HUDEP-2 (cell line): ENCODE data around the gene PPP1R17.
A peak's percentile ranks its signal among the peaks of the same experiment; 100 is the strongest.

Experiments used
- DNase-seq, 76 experiments: peaks; one replicate each; lab custom pipeline; 2025; ENCODE audit not compliant: unreplicated experiment in 76 of 76; lab: John Stamatoyannopoulos, UW

Gene PPP1R17

GRCh38 chr7:31687024-31687748 lies at the start of gene PPP1R17:
PPP1R17 (plus strand) TSS chr7:31687215; CDS start chr7:31692442, 5,227 bp downstream.
- DNase-seq: no peak

GRCh38 chr7:31640381-31640780 lies 46.6 kb upstream of the PPP1R17 start:
- no peak for DNase-seq

GRCh38 chr7:31642681-31643115 lies 44.3 kb upstream of the PPP1R17 start:
- DNase-seq: no peak

- DNase-seq: no peak
Measured at GRCh38 chr7:31646942-31647341, 40.1 kb upstream of the PPP1R17 start.

- DNase-seq: no peak
Measured at GRCh38 chr7:31647511-31647910, 39.5 kb upstream of the PPP1R17 start.

- no peak for DNase-seq
Measured at GRCh38 chr7:31648288-31648687, 38.7 kb upstream of the PPP1R17 start.

GRCh38 chr7:31648880-31649279 lies 38.1 kb upstream of the PPP1R17 start:
- DNase-seq: no peak

GRCh38 chr7:31651234-31652062 lies 35.6 kb upstream of the PPP1R17 start:
- DNase-seq: no peak

- no peak for DNase-seq
Measured at GRCh38 chr7:31652063-31652326, 35.0 kb upstream of the PPP1R17 start.

GRCh38 chr7:31663072-31663471 lies 23.9 kb upstream of the PPP1R17 start:
- DNase-seq: peak in 1 of 76 experiments; percentile 2

- DNase-seq: no peak
Measured at GRCh38 chr7:31664890-31665289, 22.1 kb upstream of the PPP1R17 start.

- DNase-seq: no peak
Measured at GRCh38 chr7:31665546-31665945, 21.5 kb upstream of the PPP1R17 start.

- DNase-seq: no peak
Measured at GRCh38 chr7:31669461-31669860, 17.6 kb upstream of the PPP1R17 start.

- DNase-seq: no peak
Measured at GRCh38 chr7:31679574-31680305, 7.3 kb upstream of the PPP1R17 start.

- no peak for DNase-seq
Measured at GRCh38 chr7:31683445-31684225, 3.4 kb upstream of the PPP1R17 start.

GRCh38 chr7:31688372-31688771 lies 1.4 kb downstream of the PPP1R17 start:
- DNase-seq: no peak

- no peak for DNase-seq
Measured at GRCh38 chr7:31688996-31689395, 2.0 kb downstream of the PPP1R17 start.

GRCh38 chr7:31690935-31691334 lies 3.9 kb downstream of the PPP1R17 start:
- no peak for DNase-seq

- no peak for DNase-seq
Measured at GRCh38 chr7:31692451-31692850, 5.4 kb downstream of the PPP1R17 start.

- no peak for DNase-seq
Measured at GRCh38 chr7:31692871-31693270, 5.9 kb downstream of the PPP1R17 start.
